Measurements from ENCODE around the gene GRAMD1B. TPM values are rescaled to one million over a fixed set of nuclear protein-coding genes. Genes with fewer than 3 reads are reported as not detected.
A peak's percentile ranks its signal among the peaks of the same experiment; 100 is the strongest.

Gene GRAMD1B
- total RNA-seq = 18.3 and 20.4 TPM in 2 replicates
- polyA plus RNA-seq = 8.2 and 9.0 TPM in 2 replicates

GRCh38 chr11:123429913-123430720 lies at the start of gene GRAMD1B:
TSS of gene GRAMD1B (plus strand) at chr11:123430269. CDS start at chr11:123430793, 524 bp downstream.
- H3K4me1 ChIP-seq (ENCODE audit: insufficient read depth) = no peaks in the 10 kb centered on the region
- peak within 1 kb of the TSS; percentile 88 for H3K4me3 ChIP-seq
- H3K27me3 ChIP-seq = peaks cover 5% of the 10 kb centered on the region
- 3% methylated on average over 40 of the region's 57 CpGs for WGBS (ENCODE audit: low lambda C conversion rate, missing lambda C conversion rate)
- peak within 1 kb of the TSS; percentile 58 for H3K27ac ChIP-seq
- peak within 1 kb of the TSS; percentile 98 for H3K4me2 ChIP-seq
- DNase-seq (ENCODE audit: low spot score) = peak; percentile 77
- no peaks in the 10 kb centered on the region for H3K79me2 ChIP-seq
- no peaks in the 10 kb centered on the region for H3K9me2 ChIP-seq (replicated peaks; ENCODE audit: insufficient read depth)
- H3K9me3 ChIP-seq (ENCODE audit: low read depth) = no peaks in the 10 kb centered on the region
- H2AFZ ChIP-seq = peak within 1 kb of the TSS; percentile 90
- no peaks in the 10 kb centered on the region for H4K20me1 ChIP-seq (ENCODE audit: insufficient read depth, poor library complexity, severe bottlenecking)
- TF ChIP-seq EZH2 (IDR thresholded peaks at IDR 0.05; ENCODE audit: borderline replicate concordance) (no peak), CTCF (IDR thresholded peaks at IDR 0.05; ENCODE audit: poor library complexity) (peak; percentile 15), EZH2phosphoT487 (IDR thresholded peaks at IDR 0.05; ENCODE audit: low read depth, severe bottlenecking, unreplicated experiment) (no peak)
- H3K36me3 ChIP-seq (replicated peaks; ENCODE audit: insufficient read depth, low read depth) = no peaks in the 10 kb centered on the region

- no peak overlapping the region for H3K4me3 ChIP-seq
- H3K79me2 ChIP-seq = no peaks in the 10 kb centered on the region
- H3K36me3 ChIP-seq (replicated peaks; ENCODE audit: insufficient read depth, low read depth) = no peaks in the 10 kb centered on the region
- H3K4me1 ChIP-seq (ENCODE audit: insufficient read depth) = no peaks in the 10 kb centered on the region
- no peak overlapping the region for H2AFZ ChIP-seq
- no peaks in the 10 kb centered on the region for H4K20me1 ChIP-seq (ENCODE audit: insufficient read depth, poor library complexity, severe bottlenecking)
- no peak for DNase-seq (ENCODE audit: low spot score)
- TF ChIP-seq EZH2 (IDR thresholded peaks at IDR 0.05; ENCODE audit: borderline replicate concordance) (no peak), EZH2phosphoT487 (IDR thresholded peaks at IDR 0.05; ENCODE audit: low read depth, severe bottlenecking, unreplicated experiment) (no peak), CTCF (IDR thresholded peaks at IDR 0.05; ENCODE audit: poor library complexity) (no peak)
- no peak overlapping the region for H3K4me2 ChIP-seq
- no peaks in the 10 kb centered on the region for H3K9me3 ChIP-seq (ENCODE audit: low read depth)
- WGBS (ENCODE audit: low lambda C conversion rate, missing lambda C conversion rate) = 97% methylated on average over 5 of the region's 5 CpGs
- no peaks in the 10 kb centered on the region for H3K9me2 ChIP-seq (replicated peaks; ENCODE audit: insufficient read depth)
- no peaks in the 10 kb centered on the region for H3K27me3 ChIP-seq
- H3K27ac ChIP-seq = no peak overlapping the region
These were observed 48.9 kb upstream of the GRAMD1B start for GRCh38 chr11:123381149-123381548.

- Histone ChIP-seq H4K20me1 (ENCODE audit: insufficient read depth, poor library complexity, severe bottlenecking) (no peaks in the 10 kb centered on the region), H3K9me2 (replicated peaks; ENCODE audit: insufficient read depth) (no peaks in the 10 kb centered on the region), H3K27me3 (no peaks in the 10 kb centered on the region), H3K9me3 (ENCODE audit: low read depth) (no peaks in the 10 kb centered on the region), H3K36me3 (replicated peaks; ENCODE audit: insufficient read depth, low read depth) (no peaks in the 10 kb centered on the region), H3K4me1 (ENCODE audit: insufficient read depth) (no peaks in the 10 kb centered on the region), H3K4me2 (no peak overlapping the region), H3K79me2 (no peaks in the 10 kb centered on the region), H3K4me3 (no peak overlapping the region), H2AFZ (no peak overlapping the region), H3K27ac (no peak overlapping the region)
- no peak for DNase-seq (ENCODE audit: low spot score)
- TF ChIP-seq EZH2 (IDR thresholded peaks at IDR 0.05; ENCODE audit: borderline replicate concordance) (no peak), CTCF (IDR thresholded peaks at IDR 0.05; ENCODE audit: poor library complexity) (no peak), EZH2phosphoT487 (IDR thresholded peaks at IDR 0.05; ENCODE audit: low read depth, severe bottlenecking, unreplicated experiment) (no peak)
- WGBS (ENCODE audit: low lambda C conversion rate, missing lambda C conversion rate) = 91% methylated on average over 4 of the region's 4 CpGs
These were observed 48.1 kb upstream of the GRAMD1B start for GRCh38 chr11:123381817-123382554.
